GM12878 (cell line): ENCODE measurements around the gene CHMP4A. TPM values are rescaled to one million over a fixed set of nuclear protein-coding genes. Genes with fewer than 3 reads are reported as not detected.

ENCODE experiments used
- ATAC-seq: fragments of 200-7000 bp; cut with Tn5 transposase; 3 replicates; pipeline ENCODE4 v1.9.1; 2020; ENCODE audit warnings: mild to moderate bottlenecking, moderate library complexity
- BruUV-seq: library from RNA; stranded (reverse); fragments of 400-500 nt; replicated peaks from 2 replicates; lab custom pipeline; 2021; lab: Mats Ljungman, UMichigan
- CTCF ChIA-PET: fragments of 300-600 bp; sonication (Branson Sonifier 250); formaldehyde crosslinking; extraction: SDS; loops from one replicate; lab custom pipeline; 2021; ENCODE audit warnings: inconsistent platforms; lab: Yijun Ruan, JAX
- POLR2A ChIA-PET: fragments of 350-600 bp; formaldehyde crosslinking; extraction: SDS; loops from one replicate; lab custom pipeline; 2021; ENCODE audit warnings: inconsistent platforms; lab: Charles Lee
- RAD21 ChIA-PET: fragments of 300-600 bp; sonication (Branson Sonifier 250); formaldehyde crosslinking; loops from one replicate; lab custom pipeline; 2023; ENCODE audit warnings: antibody characterized with exemption; ENCODE audit not compliant: unreplicated experiment; lab: Charles Lee
- SMC1A ChIA-PET: fragments of 300-600 bp; sonication (Branson Sonifier 250); formaldehyde crosslinking; loops from one replicate; lab custom pipeline; 2023; ENCODE audit not compliant: unreplicated experiment, uncharacterized antibody; lab: Charles Lee
- DNase-seq: peaks from one replicate; pipeline ENCODE4 v3.0.0-alpha.2; 2011; ENCODE audit warnings: low read depth, low spot score
- FAIRE-seq: peaks from 3 replicates; lab custom pipeline; 2011; peaks lifted over from hg19 to GRCh38; lab: Jason Lieb, UNC
- H2AFZ ChIP-seq: 2 replicates; pipeline ENCODE4 v1.6.0; 2011; ENCODE audit warnings: low read depth, low read length, control low read depth; ENCODE audit not compliant: control insufficient read depth
- H3K27ac ChIP-seq: 2 replicates; pipeline ENCODE4 v1.5.1; 2011; ENCODE audit warnings: control low read depth; ENCODE audit not compliant: control insufficient read depth, insufficient read depth
- H3K27me3 ChIP-seq, 2 experiments: replicated peaks in 1 of 2; 2 replicates each; pipeline versions ENCODE4 v1.6.0 to v1.6.1; 2011; ENCODE audit warnings: low read length in 1 of 2; ENCODE audit not compliant: control insufficient read depth in 2 of 2, insufficient read depth in 2 of 2
- H3K36me3 ChIP-seq, 2 experiments: 2 replicates each; pipeline ENCODE4 v1.5.1; 2011; ENCODE audit warnings: low read length in 1 of 2; ENCODE audit not compliant: control insufficient read depth in 2 of 2, insufficient read depth in 2 of 2
- H3K4me1 ChIP-seq: 2 replicates; pipeline ENCODE4 v1.6.1; 2011; ENCODE audit warnings: mild to moderate bottlenecking, low read length, moderate library complexity, mixed read lengths; ENCODE audit not compliant: control insufficient read depth, insufficient read depth
- H3K4me2 ChIP-seq: 2 replicates; pipeline ENCODE4 v1.6.0; 2011; ENCODE audit warnings: control low read depth; ENCODE audit not compliant: control insufficient read depth, insufficient read depth
- H3K4me3 ChIP-seq: fragments of 200-600 bp; sonication (generic); 2 replicates; pipeline ENCODE4 v1.5.1; 2016
- H3K79me2 ChIP-seq: 2 replicates; pipeline ENCODE4 v1.6.0; 2011; ENCODE audit warnings: low read length; ENCODE audit not compliant: control insufficient read depth, insufficient read depth
- H3K9ac ChIP-seq: 2 replicates; pipeline ENCODE4 v1.8.0; 2011; ENCODE audit warnings: low read length, control low read depth, mixed read lengths; ENCODE audit not compliant: control insufficient read depth, insufficient read depth
- H3K9me3 ChIP-seq: replicated peaks from 3 replicates; pipeline ENCODE4 v1.5.1; 2011; ENCODE audit warnings: mild to moderate bottlenecking, low read length; ENCODE audit not compliant: control insufficient read depth, insufficient read depth
- H4K20me1 ChIP-seq: 2 replicates; pipeline ENCODE4 v1.6.0; 2011; ENCODE audit not compliant: control insufficient read depth, insufficient read depth
- ATF3 ChIP-seq: IDR thresholded peaks from 2 replicates; pipeline ENCODE4 v1.6.1; 2011; ENCODE audit warnings: low read depth, mild to moderate bottlenecking, low read length, moderate library complexity, borderline replicate concordance; ENCODE audit errors: extremely low read depth
- CBFB ChIP-seq: IDR thresholded peaks from 2 replicates; pipeline ENCODE4 v1.6.1; 2016; ENCODE audit warnings: antibody characterized with exemption, low read depth
- CEBPB ChIP-seq, 2 experiments: fragments of 150-350 bp in 1 of 2; IDR thresholded peaks; 2 replicates each; pipeline ENCODE4 v1.6.1; 2012 to 2014; ENCODE audit warnings: low read depth in 2 of 2, low read length in 2 of 2, borderline replicate concordance in 1 of 2, inconsistent platforms in 1 of 2
- ELK1 ChIP-seq: IDR thresholded peaks from 2 replicates; pipeline ENCODE4 v1.6.1; 2012; ENCODE audit warnings: low read depth, low read length, improper control_type of control experiment
- FOS ChIP-seq: IDR thresholded peaks from 3 replicates; pipeline ENCODE4 v1.6.1; 2011; ENCODE audit warnings: borderline replicate concordance; ENCODE audit not compliant: insufficient read length; ENCODE audit errors: extremely low read depth
- IKZF2 ChIP-seq, 2 experiments: fragments of 450-650 bp; IDR thresholded peaks; 2 replicates each; pipeline ENCODE4 v1.6.1; 2017; ENCODE audit warnings: mild to moderate bottlenecking in 2 of 2, moderate library complexity in 2 of 2
- JUND ChIP-seq: IDR thresholded peaks from 2 replicates; pipeline ENCODE4 v1.6.1; 2012; ENCODE audit warnings: low read depth, mild to moderate bottlenecking, low read length, improper control_type of control experiment, moderate library complexity
- KAT2A ChIP-seq: conservative IDR thresholded peaks from 2 replicates; pipeline ENCODE4 v1.6.1; 2011; ENCODE audit warnings: low read depth, low read length; ENCODE audit not compliant: control insufficient read depth
- NFIC ChIP-seq: IDR thresholded peaks from 2 replicates; pipeline ENCODE4 v1.6.1; 2012; ENCODE audit warnings: low read depth, mild to moderate bottlenecking, inconsistent platforms, low read length, moderate library complexity
- NRF1 ChIP-seq: conservative IDR thresholded peaks from 2 replicates; pipeline ENCODE4 v1.6.1; 2011; ENCODE audit warnings: mild to moderate bottlenecking, low read depth, low read length, improper control_type of control experiment
- POLR2A ChIP-seq: IDR thresholded peaks from 2 replicates; pipeline ENCODE4 v1.6.1; 2011; ENCODE audit warnings: low read depth, mild to moderate bottlenecking, low read length
- POLR2AphosphoS5 ChIP-seq: IDR thresholded peaks from 2 replicates; pipeline ENCODE4 v1.6.1; 2011; ENCODE audit warnings: mild to moderate bottlenecking, low read length, inconsistent platforms
- RELB ChIP-seq: fragments of 450-650 bp; IDR thresholded peaks from 2 replicates; pipeline ENCODE4 v1.6.1; 2017; ENCODE audit warnings: low read depth, mild to moderate bottlenecking, moderate library complexity
- SMC3 ChIP-seq: IDR thresholded peaks from 2 replicates; pipeline ENCODE4 v1.6.1; 2011; ENCODE audit warnings: low read length, improper control_type of control experiment, borderline replicate concordance
- SRF ChIP-seq, 2 experiments: IDR thresholded peaks; 2 replicates each; pipeline ENCODE4 v1.6.1; 2011; ENCODE audit warnings: low read depth in 2 of 2, low read length in 2 of 2, mild to moderate bottlenecking in 1 of 2, moderate library complexity in 1 of 2
- ZBTB4 ChIP-seq: fragments of 450-650 bp; formaldehyde crosslinking; IDR thresholded peaks from 2 replicates; pipeline ENCODE4 v1.4.0; 2022; ENCODE audit warnings: mild to moderate bottlenecking, moderate library complexity
- WGBS: methylation state at CpG from one replicate; pipeline ENCODE4 v1.1.6; 2016; ENCODE audit warnings: low lambda C conversion rate; ENCODE audit not compliant: insufficient replicate concordance, insufficient coverage; ENCODE audit errors: missing lambda C conversion rate; 5-methylcytosine and 5-hydroxymethylcytosine counted together
- in situ Hi-C: fragments of 300-500 bp; cut with MboI; formaldehyde crosslinking; loops from 9 replicates; pipeline ENCODE4 v1.14.3; 2018; ENCODE audit warnings: mixed read lengths
- intact Hi-C: fragments of 100-400 bp; cut with micrococcal nuclease; formaldehyde crosslinking; loops from one replicate; pipeline ENCODE4 v1.14.2; 2022; ENCODE audit not compliant: unreplicated experiment
- polyA plus RNA-seq, 11 experiments: library from polyadenylated mRNA; depleted of rRNA in 4 of 11; unstranded in 6 of 11; stranded (reverse) in 5 of 11; fragments of >200 nt; fragmentation: Nextera tagmentation in 4 of 11; fragmentation: Illumina TruSeq in 1 of 11; extraction: Ambion mirVana in 4 of 11; extraction: Trizol in 1 of 11; gene quantifications; 1 replicate in 1 of 11; 2 replicates in 10 of 11; pipeline versions ENCODE4 v1.2.1 to v1.2.3, GENCODE V29; 2011 to 2016; ENCODE audit warnings: inconsistent platforms in 2 of 11, missing spikeins in 2 of 11, low read depth in 1 of 11
- total RNA-seq, 4 experiments: library from RNA; depleted of rRNA in 3 of 4; stranded (reverse); fragments of >200 nt in 3 of 4; fragmentation: Illumina TruSeq in 1 of 4; extraction: Trizol in 1 of 4; gene quantifications; 2 replicates each; pipeline versions ENCODE4 v1.2.1 to v1.2.3, GENCODE V29; 2013 to 2021

CHMP4A gene
- total and polyA plus RNA-seq, 10 of the 15 experiments (the other 5 are each of a cell fraction or from before 2014, with no cell fraction given), result 35.5 to 151 (median 84.7) TPM

GRCh38 chr14:24255931-24256711 lies 42.8 kb upstream of the CHMP4A start:
- H3K9ac ChIP-seq, result no peak overlapping the region
- DNase-seq, result no peak
- RAD21 ChIA-PET, result no interaction called here
- no peak for TF ChIP-seq NFIC
- no peak for TF ChIP-seq ATF3
- no peak for TF ChIP-seq IKZF2 (IDR thresholded peaks at IDR 0.05)
- TF ChIP-seq POLR2A, result no peak
- TF ChIP-seq RELB, result no peak
- TF ChIP-seq POLR2AphosphoS5, result no peak
- no peak for TF ChIP-seq SRF (IDR thresholded peaks at IDR 0.05; ENCODE audit: low read depth in 2 of 2, low read length in 2 of 2)
- TF ChIP-seq CEBPB (IDR thresholded peaks at IDR 0.05; ENCODE audit: borderline replicate concordance in 1 of 2, low read depth in 2 of 2, low read length in 2 of 2), result no peak
- no peak for TF ChIP-seq NRF1
- no peak for TF ChIP-seq JUND
- TF ChIP-seq FOS, result no peak
- TF ChIP-seq ELK1, result no peak
- TF ChIP-seq SMC3, result no peak
- no peak for TF ChIP-seq CBFB
- no peak for TF ChIP-seq KAT2A
- TF ChIP-seq ZBTB4, result no peak

More at GRCh38 chr14:24255931-24256711, 42.8 kb upstream of the CHMP4A start:
- intact Hi-C loops, result no loop called here
- ChIA-PET SMC1A (no interaction called here), POLR2A (no interaction called here), CTCF (interaction anchor here (1.8 kb wide), 1 partner anchor 14 kb away, joined by 8 read pairs; no protein-coding TSS in a partner anchor)
- H3K36me3 ChIP-seq, result peaks cover 0 to 3% of the 10 kb centered on the region in 2 experiments; a peak in 2 of 4 replicates
- no peak overlapping the region for H2AFZ ChIP-seq
- in situ Hi-C loops, result no loop called here
- H3K27me3 ChIP-seq, result no peaks in the 10 kb centered on the region
- no peak for FAIRE-seq
- no peak overlapping the region for H3K4me3 ChIP-seq
- H3K4me2 ChIP-seq, result no peak overlapping the region
- no peaks in the 10 kb centered on the region for H3K9me3 ChIP-seq
- BruUV-seq, result no TSS peak
- no peak for ATAC-seq
- no peaks in the 10 kb centered on the region for H3K79me2 ChIP-seq
- no peaks in the 10 kb centered on the region; the same call in 1 of the 2 replicates for H3K4me1 ChIP-seq
- no peak overlapping the region for H3K27ac ChIP-seq
- no peaks in the 10 kb centered on the region for H4K20me1 ChIP-seq
- WGBS, result 84% methylated on average over 12 of the region's 12 CpGs
